Testis (tissue), 3 donors: ENCODE data around the gene FSTL4. TPM values are rescaled to one million over a fixed set of nuclear protein-coding genes. Genes with fewer than 3 reads are reported as not detected.
A peak's percentile ranks its signal among the peaks of the same experiment; 100 is the strongest.

ENCODE experiments used
- DNase-seq: peaks from one replicate; pipeline ENCODE4 v3.0.0-alpha.2; 2019
- H3K27ac ChIP-seq, 2 donors: fragments of 200-600 bp; sonication (generic); one replicate each; pipeline ENCODE4 v1.5.1; 2019
- H3K27me3 ChIP-seq: fragments of 200-600 bp; sonication (generic); one replicate; pipeline ENCODE4 v1.5.1; 2019
- H3K36me3 ChIP-seq: fragments of 200-600 bp; sonication (generic); one replicate; pipeline ENCODE4 v1.5.1; 2017; ENCODE audit warnings: low read depth; ENCODE audit errors: missing control alignments
- H3K4me1 ChIP-seq: fragments of 200-600 bp; sonication (generic); one replicate; pipeline ENCODE4 v1.5.1; 2019
- H3K4me3 ChIP-seq, 2 donors: fragments of 200-600 bp; sonication (generic); one replicate each; pipeline ENCODE4 v1.5.1; 2017 to 2019
- H3K9me3 ChIP-seq: fragments of 200-600 bp; sonication (generic); one replicate; pipeline ENCODE4 v1.5.1; 2017
- CTCF ChIP-seq, 3 experiments: fragments of 450-650 bp in 2 of 3; fragments of 200-600 bp in 1 of 3; sonication (generic) in 1 of 3; IDR thresholded peaks; one replicate each; pipeline ENCODE4 v1.5.1; 2016 to 2019; ENCODE audit warnings: antibody characterized with exemption in 3 of 3, mild to moderate bottlenecking in 2 of 3, moderate library complexity in 1 of 3
- POLR2A ChIP-seq: fragments of 450-650 bp; IDR thresholded peaks from one replicate; pipeline ENCODE4 v1.6.1; 2017; ENCODE audit warnings: antibody characterized with exemption, mild to moderate bottlenecking, moderate library complexity
- WGBS, 2 donors: methylation state at CpG; one replicate each; pipeline ENCODE4 v1.1.5; 2018; 5-methylcytosine and 5-hydroxymethylcytosine counted together
- intact Hi-C: fragments of 100-400 bp; cut with DNase I; formaldehyde crosslinking; loops from one replicate; pipeline ENCODE4 v1.15.1; 2023; ENCODE audit warnings: low total_unique reads
- polyA plus RNA-seq: library from polyadenylated mRNA; stranded (reverse); fragments of 350-450 nt; fragmentation: Illumina TruSeq; extraction: RNeasy Lipid Tissue Mini Kit (QIAGEN cat#74804); gene quantifications from one replicate; pipeline ENCODE4 v1.2.3, GENCODE V29; 2014; ENCODE audit warnings: low read depth, low replicate concordance; ENCODE audit not compliant: insufficient read depth
- total RNA-seq, 2 donors: library from RNA; depleted of rRNA; stranded (reverse); fragments of >200 nt; gene quantifications; one replicate each; pipeline ENCODE4 v1.2.3, GENCODE V29; 2016

Gene FSTL4
- total and polyA plus RNA-seq, 3 donors from 2014 or later = 7.1 to 8.6 (median 7.4) TPM

- Histone ChIP-seq H3K4me1 (no peaks in the 10 kb centered on the region), H3K27ac (no peak overlapping the region), H3K4me3 (no peak overlapping the region), H3K36me3 (no peaks in the 10 kb centered on the region), H3K9me3 (no peaks in the 10 kb centered on the region), H3K27me3 (no peaks in the 10 kb centered on the region)
- intact Hi-C loops = no loop called here
- TF ChIP-seq CTCF (IDR thresholded peaks at IDR 0.05) (no peak), POLR2A (no peak)
- 89 to 91% methylated on average over 9 to 10 of the region's 10 CpGs for WGBS, 2 donors
- no peak for DNase-seq
Observed at GRCh38 chr5:133250527-133250926, 361.8 kb downstream of the FSTL4 start.

- H3K27me3 ChIP-seq = no peaks in the 10 kb centered on the region
- H3K4me1 ChIP-seq = no peaks in the 10 kb centered on the region
- 77 to 79% methylated on average over 5 to 6 of the region's 6 CpGs for WGBS, 2 donors
- intact Hi-C loops = no loop called here
- H3K36me3 ChIP-seq = no peaks in the 10 kb centered on the region
- H3K4me3 ChIP-seq = no peak overlapping the region
- TF ChIP-seq POLR2A (no peak), CTCF (IDR thresholded peaks at IDR 0.05) (no peak)
- no peak overlapping the region for H3K27ac ChIP-seq
- H3K9me3 ChIP-seq = no peaks in the 10 kb centered on the region
- DNase-seq = no peak
Observed at GRCh38 chr5:133249593-133249992, 362.7 kb downstream of the FSTL4 start.

- intact Hi-C loops = no loop called here
- H3K36me3 ChIP-seq = no peaks in the 10 kb centered on the region
- H3K27me3 ChIP-seq = no peaks in the 10 kb centered on the region
- H3K27ac ChIP-seq = no peak overlapping the region
- TF ChIP-seq POLR2A = no peak
- peak in 2 of 3 experiments; percentile 34 to 40 for TF ChIP-seq CTCF (IDR thresholded peaks at IDR 0.05)
- WGBS, 2 donors = 78 to 87% methylated on average over 3 to 5 of the region's 5 CpGs
- peak; percentile 77 for DNase-seq
- H3K4me1 ChIP-seq = no peaks in the 10 kb centered on the region
- H3K4me3 ChIP-seq = no peak overlapping the region
- H3K9me3 ChIP-seq = no peaks in the 10 kb centered on the region
Observed at GRCh38 chr5:133247881-133248624, 364.3 kb downstream of the FSTL4 start.

- 84 to 85% methylated on average over 3 to 4 of the region's 4 CpGs for WGBS, 2 donors
- H3K9me3 ChIP-seq = no peaks in the 10 kb centered on the region
- H3K4me1 ChIP-seq = no peaks in the 10 kb centered on the region
- DNase-seq = no peak
- no peak overlapping the region for H3K27ac ChIP-seq
- no peak overlapping the region for H3K4me3 ChIP-seq
- H3K27me3 ChIP-seq = no peaks in the 10 kb centered on the region
- no peak for TF ChIP-seq POLR2A
- no peak for TF ChIP-seq CTCF (IDR thresholded peaks at IDR 0.05)
- intact Hi-C loops = no loop called here
- no peaks in the 10 kb centered on the region for H3K36me3 ChIP-seq
Observed at GRCh38 chr5:133247151-133247709, 365.1 kb downstream of the FSTL4 start.
